Measurements from ENCODE around the gene GNAO1.

The GNAO1 gene

DNA sequence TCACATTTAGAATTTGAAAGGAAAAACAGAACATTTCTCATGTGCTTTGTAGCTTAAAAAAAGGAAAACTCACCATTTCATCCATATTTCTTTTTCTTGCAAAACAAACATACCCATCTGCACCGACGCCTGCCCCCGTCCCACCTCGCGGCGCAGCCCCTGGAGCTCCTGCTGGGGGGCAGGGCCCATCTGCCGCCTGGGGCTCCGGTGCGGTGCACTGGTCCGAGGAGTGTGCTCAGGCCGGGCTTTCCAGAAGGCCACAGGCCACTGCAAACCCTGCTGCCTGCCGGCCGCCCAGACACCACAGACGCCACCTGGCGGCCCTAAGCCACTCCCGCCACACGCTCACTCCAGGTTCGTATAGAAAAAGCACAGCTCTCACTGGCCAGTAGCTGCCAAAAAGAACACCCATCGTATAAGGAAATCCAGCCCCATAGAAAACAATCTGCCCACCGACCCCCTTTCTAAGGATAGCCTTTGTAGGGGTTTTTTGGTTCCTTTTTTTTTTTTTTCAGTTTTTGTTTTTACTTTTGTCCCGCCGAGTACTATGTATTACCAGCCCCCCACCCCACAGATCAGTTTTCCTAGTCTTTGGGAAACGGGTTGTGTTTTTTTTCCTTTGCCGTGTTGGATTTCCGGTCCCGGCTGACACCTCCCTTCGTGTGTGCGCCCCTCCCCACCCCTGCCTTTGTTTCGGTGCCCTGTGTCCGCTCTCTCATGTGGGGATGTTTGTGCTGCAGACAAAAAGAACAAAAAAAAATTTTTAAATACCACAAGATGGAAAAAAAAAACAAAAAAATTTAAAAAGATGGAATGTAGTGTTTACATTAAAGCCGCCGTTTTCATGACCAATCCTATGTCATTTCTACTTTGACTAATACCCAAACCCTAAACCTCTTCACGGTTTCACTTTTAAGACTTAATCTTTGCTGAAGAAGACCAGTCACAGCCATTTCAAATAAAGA, 165.3 kb downstream of the GNAO1 start (continued):
- TF ChIP-seq ZFP37 (tag by site-specific recombination; IDR thresholded peaks at IDR 0.05) = no peak
- TF ChIP-seq ZNF600 (tag by site-specific recombination; IDR thresholded peaks at IDR 0.05) = peak; percentile 47; the same call in 1 of the 2 replicates
- peak; percentile 21; the same call in 1 of the 2 replicates for TF ChIP-seq ZNF629 (tag by site-specific recombination; IDR thresholded peaks at IDR 0.05)
- TF ChIP-seq ZNF274 (IDR thresholded peaks at IDR 0.05; ENCODE audit: low read length) = no peak
- no peak for TF ChIP-seq ZNF274 (tag by site-specific recombination; IDR thresholded peaks at IDR 0.05; ENCODE audit: borderline replicate concordance)
- no peak; the same call in 1 of the 2 replicates for TF ChIP-seq ZBTB8A (tag by site-specific recombination; IDR thresholded peaks at IDR 0.05)
- no peak for TF ChIP-seq ZNF138 (tag by site-specific recombination; IDR thresholded peaks at IDR 0.05; ENCODE audit: borderline replicate concordance)
- TF ChIP-seq, protein P1, sequence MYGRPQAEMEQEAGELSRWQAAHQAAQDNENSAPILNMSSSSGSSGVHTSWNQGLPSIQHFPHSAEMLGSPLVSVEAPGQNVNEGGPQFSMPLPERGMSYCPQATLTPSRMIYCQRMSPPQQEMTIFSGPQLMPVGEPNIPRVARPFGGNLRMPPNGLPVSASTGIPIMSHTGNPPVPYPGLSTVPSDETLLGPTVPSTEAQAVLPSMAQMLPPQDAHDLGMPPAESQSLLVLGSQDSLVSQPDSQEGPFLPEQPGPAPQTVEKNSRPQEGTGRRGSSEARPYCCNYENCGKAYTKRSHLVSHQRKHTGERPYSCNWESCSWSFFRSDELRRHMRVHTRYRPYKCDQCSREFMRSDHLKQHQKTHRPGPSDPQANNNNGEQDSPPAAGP (tag by site-specific recombination; IDR thresholded peaks at IDR 0.05) = no peak
- TF ChIP-seq, protein P2, sequence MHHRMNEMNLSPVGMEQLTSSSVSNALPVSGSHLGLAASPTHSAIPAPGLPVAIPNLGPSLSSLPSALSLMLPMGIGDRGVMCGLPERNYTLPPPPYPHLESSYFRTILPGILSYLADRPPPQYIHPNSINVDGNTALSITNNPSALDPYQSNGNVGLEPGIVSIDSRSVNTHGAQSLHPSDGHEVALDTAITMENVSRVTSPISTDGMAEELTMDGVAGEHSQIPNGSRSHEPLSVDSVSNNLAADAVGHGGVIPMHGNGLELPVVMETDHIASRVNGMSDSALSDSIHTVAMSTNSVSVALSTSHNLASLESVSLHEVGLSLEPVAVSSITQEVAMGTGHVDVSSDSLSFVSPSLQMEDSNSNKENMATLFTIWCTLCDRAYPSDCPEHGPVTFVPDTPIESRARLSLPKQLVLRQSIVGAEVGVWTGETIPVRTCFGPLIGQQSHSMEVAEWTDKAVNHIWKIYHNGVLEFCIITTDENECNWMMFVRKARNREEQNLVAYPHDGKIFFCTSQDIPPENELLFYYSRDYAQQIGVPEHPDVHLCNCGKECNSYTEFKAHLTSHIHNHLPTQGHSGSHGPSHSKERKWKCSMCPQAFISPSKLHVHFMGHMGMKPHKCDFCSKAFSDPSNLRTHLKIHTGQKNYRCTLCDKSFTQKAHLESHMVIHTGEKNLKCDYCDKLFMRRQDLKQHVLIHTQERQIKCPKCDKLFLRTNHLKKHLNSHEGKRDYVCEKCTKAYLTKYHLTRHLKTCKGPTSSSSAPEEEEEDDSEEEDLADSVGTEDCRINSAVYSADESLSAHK (tag by site-specific recombination; IDR thresholded peaks at IDR 0.05) = no peak
- TF ChIP-seq, protein P3, sequence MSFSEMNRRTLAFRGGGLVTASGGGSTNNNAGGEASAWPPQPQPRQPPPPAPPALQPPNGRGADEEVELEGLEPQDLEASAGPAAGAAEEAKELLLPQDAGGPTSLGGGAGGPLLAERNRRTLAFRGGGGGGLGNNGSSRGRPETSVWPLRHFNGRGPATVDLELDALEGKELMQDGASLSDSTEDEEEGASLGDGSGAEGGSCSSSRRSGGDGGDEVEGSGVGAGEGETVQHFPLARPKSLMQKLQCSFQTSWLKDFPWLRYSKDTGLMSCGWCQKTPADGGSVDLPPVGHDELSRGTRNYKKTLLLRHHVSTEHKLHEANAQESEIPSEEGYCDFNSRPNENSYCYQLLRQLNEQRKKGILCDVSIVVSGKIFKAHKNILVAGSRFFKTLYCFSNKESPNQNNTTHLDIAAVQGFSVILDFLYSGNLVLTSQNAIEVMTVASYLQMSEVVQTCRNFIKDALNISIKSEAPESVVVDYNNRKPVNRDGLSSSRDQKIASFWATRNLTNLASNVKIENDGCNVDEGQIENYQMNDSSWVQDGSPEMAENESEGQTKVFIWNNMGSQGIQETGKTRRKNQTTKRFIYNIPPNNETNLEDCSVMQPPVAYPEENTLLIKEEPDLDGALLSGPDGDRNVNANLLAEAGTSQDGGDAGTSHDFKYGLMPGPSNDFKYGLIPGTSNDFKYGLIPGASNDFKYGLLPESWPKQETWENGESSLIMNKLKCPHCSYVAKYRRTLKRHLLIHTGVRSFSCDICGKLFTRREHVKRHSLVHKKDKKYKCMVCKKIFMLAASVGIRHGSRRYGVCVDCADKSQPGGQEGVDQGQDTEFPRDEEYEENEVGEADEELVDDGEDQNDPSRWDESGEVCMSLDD (tag by site-specific recombination; IDR thresholded peaks at IDR 0.05) = no peak
- no peak for TF ChIP-seq ZNF155 (tag by site-specific recombination; IDR thresholded peaks at IDR 0.05)
- TF ChIP-seq, protein P4, sequence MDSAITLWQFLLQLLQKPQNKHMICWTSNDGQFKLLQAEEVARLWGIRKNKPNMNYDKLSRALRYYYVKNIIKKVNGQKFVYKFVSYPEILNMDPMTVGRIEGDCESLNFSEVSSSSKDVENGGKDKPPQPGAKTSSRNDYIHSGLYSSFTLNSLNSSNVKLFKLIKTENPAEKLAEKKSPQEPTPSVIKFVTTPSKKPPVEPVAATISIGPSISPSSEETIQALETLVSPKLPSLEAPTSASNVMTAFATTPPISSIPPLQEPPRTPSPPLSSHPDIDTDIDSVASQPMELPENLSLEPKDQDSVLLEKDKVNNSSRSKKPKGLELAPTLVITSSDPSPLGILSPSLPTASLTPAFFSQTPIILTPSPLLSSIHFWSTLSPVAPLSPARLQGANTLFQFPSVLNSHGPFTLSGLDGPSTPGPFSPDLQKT (IDR thresholded peaks at IDR 0.05; ENCODE audit: borderline replicate concordance, low read depth, low read length) = no peak
- TF ChIP-seq ZNF670 (tag by site-specific recombination; IDR thresholded peaks at IDR 0.05; ENCODE audit: low read depth) = no peak
- no peak for TF ChIP-seq EGR2 (tag by site-specific recombination; IDR thresholded peaks at IDR 0.05; ENCODE audit: low read depth)
- TF ChIP-seq, protein P5, sequence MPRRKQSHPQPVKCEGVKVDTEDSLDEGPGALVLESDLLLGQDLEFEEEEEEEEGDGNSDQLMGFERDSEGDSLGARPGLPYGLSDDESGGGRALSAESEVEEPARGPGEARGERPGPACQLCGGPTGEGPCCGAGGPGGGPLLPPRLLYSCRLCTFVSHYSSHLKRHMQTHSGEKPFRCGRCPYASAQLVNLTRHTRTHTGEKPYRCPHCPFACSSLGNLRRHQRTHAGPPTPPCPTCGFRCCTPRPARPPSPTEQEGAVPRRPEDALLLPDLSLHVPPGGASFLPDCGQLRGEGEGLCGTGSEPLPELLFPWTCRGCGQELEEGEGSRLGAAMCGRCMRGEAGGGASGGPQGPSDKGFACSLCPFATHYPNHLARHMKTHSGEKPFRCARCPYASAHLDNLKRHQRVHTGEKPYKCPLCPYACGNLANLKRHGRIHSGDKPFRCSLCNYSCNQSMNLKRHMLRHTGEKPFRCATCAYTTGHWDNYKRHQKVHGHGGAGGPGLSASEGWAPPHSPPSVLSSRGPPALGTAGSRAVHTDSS (tag by site-specific recombination; IDR thresholded peaks at IDR 0.05) = no peak
- no peak for TF ChIP-seq ZNF133 (tag by site-specific recombination; IDR thresholded peaks at IDR 0.05)
- TF ChIP-seq SETDB1 (IDR thresholded peaks at IDR 0.05; ENCODE audit: insufficient read length, low read length) = no peak
- TF ChIP-seq, protein P6, sequence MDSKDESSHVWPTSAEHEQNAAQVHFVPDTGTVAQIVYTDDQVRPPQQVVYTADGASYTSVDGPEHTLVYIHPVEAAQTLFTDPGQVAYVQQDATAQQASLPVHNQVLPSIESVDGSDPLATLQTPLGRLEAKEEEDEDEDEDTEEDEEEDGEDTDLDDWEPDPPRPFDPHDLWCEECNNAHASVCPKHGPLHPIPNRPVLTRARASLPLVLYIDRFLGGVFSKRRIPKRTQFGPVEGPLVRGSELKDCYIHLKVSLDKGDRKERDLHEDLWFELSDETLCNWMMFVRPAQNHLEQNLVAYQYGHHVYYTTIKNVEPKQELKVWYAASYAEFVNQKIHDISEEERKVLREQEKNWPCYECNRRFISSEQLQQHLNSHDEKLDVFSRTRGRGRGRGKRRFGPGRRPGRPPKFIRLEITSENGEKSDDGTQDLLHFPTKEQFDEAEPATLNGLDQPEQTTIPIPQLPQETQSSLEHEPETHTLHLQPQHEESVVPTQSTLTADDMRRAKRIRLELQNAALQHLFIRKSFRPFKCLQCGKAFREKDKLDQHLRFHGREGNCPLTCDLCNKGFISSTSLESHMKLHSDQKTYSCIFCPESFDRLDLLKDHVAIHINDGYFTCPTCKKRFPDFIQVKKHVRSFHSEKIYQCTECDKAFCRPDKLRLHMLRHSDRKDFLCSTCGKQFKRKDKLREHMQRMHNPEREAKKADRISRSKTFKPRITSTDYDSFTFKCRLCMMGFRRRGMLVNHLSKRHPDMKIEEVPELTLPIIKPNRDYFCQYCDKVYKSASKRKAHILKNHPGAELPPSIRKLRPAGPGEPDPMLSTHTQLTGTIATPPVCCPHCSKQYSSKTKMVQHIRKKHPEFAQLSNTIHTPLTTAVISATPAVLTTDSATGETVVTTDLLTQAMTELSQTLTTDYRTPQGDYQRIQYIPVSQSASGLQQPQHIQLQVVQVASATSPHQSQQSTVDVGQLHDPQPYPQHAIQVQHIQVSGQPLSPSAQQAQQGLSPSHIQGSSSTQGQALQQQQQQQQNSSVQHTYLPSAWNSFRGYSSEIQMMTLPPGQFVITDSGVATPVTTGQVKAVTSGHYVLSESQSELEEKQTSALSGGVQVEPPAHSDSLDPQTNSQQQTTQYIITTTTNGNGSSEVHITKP (tag by site-specific recombination; IDR thresholded peaks at IDR 0.05) = peak; percentile 86
- no peak for TF ChIP-seq ZNF530 (tag by site-specific recombination; IDR thresholded peaks at IDR 0.05; ENCODE audit: low read depth)
- TF ChIP-seq ZNF112 (tag by site-specific recombination; IDR thresholded peaks at IDR 0.05) = no peak
- TF ChIP-seq KLF16 (tag by site-specific recombination; IDR thresholded peaks at IDR 0.05) = no peak
- no peak for TF ChIP-seq ZNF184 (tag by site-specific recombination; IDR thresholded peaks at IDR 0.05)
- TF ChIP-seq IKZF3 (tag by site-specific recombination; IDR thresholded peaks at IDR 0.05) = no peak
- TF ChIP-seq, protein P7, sequence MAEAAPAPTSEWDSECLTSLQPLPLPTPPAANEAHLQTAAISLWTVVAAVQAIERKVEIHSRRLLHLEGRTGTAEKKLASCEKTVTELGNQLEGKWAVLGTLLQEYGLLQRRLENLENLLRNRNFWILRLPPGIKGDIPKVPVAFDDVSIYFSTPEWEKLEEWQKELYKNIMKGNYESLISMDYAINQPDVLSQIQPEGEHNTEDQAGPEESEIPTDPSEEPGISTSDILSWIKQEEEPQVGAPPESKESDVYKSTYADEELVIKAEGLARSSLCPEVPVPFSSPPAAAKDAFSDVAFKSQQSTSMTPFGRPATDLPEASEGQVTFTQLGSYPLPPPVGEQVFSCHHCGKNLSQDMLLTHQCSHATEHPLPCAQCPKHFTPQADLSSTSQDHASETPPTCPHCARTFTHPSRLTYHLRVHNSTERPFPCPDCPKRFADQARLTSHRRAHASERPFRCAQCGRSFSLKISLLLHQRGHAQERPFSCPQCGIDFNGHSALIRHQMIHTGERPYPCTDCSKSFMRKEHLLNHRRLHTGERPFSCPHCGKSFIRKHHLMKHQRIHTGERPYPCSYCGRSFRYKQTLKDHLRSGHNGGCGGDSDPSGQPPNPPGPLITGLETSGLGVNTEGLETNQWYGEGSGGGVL (tag by site-specific recombination; IDR thresholded peaks at IDR 0.05) = no peak

Data from HEK293 (cell line).